ENCODE data around the gene ARL5C. TPM values are rescaled to one million over a fixed set of nuclear protein-coding genes. Genes with fewer than 3 reads are reported as not detected.
"Not testable (repeated sequence)": the region's sequence is repeated elsewhere in the genome, so short reads cannot be mapped to it uniquely, and the experiment has no call there.

Gene ARL5C
- total RNA-seq, 1 donor from 2014 or later: not detected

DNA sequence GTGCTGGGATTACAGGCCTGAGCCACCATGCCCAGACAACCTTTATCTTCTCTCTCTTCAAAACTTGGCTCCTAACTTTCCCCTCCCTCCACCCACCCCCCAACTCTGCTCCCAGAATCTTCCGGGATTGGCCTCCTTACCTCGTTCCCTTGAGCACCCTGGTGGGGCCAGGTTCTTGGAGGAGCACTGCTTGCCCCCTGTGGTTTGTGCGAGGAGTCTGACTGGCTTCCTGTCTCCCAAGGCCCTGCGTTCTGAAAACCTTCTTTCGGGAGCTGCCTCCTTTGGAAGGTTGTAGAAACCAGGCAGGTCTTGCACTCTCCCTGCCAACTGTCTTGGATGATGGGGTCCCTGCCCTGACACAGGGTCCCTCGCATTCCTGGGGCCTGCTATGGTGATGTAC, 34.3 kb downstream of the ARL5C start:
- intact Hi-C loops (cut with micrococcal nuclease): no loop called here
- no peak overlapping the region for H3K27ac Mint-ChIP-seq
- no peak for ATAC-seq (ENCODE audit: low read depth)
- peaks cover 6% of the 10 kb centered on the region for H3K27me3 Mint-ChIP-seq
- H3K4me1 Mint-ChIP-seq: no peaks in the 10 kb centered on the region
- CTCF ChIA-PET: no interaction called here
- H3K9me3 Mint-ChIP-seq: no peaks in the 10 kb centered on the region
- H3K4me3 Mint-ChIP-seq: no peak overlapping the region
- H3K36me3 Mint-ChIP-seq (ENCODE audit: low read depth): no peaks in the 10 kb centered on the region
- TF ChIP-seq CTCF (IDR thresholded peaks at IDR 0.05): no peak
- POLR2A ChIA-PET: no interaction called here
- DNase-seq: no peak

DNA sequence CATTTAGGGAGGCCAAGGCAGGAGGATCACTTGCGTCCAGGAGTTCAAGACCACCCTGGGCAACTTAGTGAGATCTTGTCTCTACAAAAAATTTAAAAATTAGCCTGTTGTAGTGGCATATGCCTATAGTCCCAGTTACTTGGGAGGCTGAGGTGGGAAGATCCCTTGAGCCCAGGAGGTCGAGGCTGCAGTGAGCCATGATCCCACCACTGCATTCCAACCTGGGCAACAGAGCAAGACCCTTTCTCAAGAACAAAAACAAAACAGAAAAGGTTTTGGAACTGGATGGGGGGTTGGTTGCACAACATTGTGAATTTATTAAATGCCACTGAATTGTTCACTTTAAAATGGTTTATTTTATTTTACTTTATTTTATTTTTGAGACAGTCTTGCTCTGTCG, 35.8 kb downstream of the ARL5C start:
- peaks cover 6% of the 10 kb centered on the region for H3K27me3 Mint-ChIP-seq
- H3K4me1 Mint-ChIP-seq: no peaks in the 10 kb centered on the region
- H3K9me3 Mint-ChIP-seq: no peaks in the 10 kb centered on the region
- intact Hi-C loops (cut with micrococcal nuclease): no loop called here
- ChIA-PET CTCF (no interaction called here), POLR2A (no interaction called here)
- no peak for ATAC-seq (ENCODE audit: low read depth)
- no peaks in the 10 kb centered on the region for H3K36me3 Mint-ChIP-seq (ENCODE audit: low read depth)
- DNase-seq: no peak
- no peak overlapping the region for H3K27ac Mint-ChIP-seq
- no peak overlapping the region for H3K4me3 Mint-ChIP-seq
- TF ChIP-seq CTCF (IDR thresholded peaks at IDR 0.05): no peak

DNA sequence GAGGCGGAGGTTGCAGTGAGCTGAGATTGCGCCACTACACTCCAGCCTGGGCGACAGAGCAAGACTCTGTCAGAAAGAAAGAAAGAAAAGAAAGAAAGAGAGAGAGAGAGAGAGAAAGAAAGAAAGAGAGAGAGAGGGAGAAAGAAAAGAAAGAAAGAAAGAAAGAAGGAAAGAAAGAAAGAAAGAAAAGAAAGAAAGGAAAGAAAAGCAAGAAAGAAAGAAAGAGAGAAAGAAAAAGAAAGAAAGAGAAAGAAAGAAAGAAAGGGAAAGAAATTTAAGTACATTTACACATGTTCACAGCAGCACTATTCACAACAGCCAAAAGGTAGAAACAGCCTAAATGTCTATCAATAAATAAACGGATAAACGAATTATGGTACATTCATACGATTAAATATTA, 36.4 kb downstream of the ARL5C start:
- H3K27me3 Mint-ChIP-seq; intact Hi-C loops (cut with micrococcal nuclease); ATAC-seq (ENCODE audit: low read depth); CTCF ChIA-PET; H3K27ac Mint-ChIP-seq; DNase-seq; H3K4me1 Mint-ChIP-seq; H3K36me3 Mint-ChIP-seq (ENCODE audit: low read depth); H3K4me3 Mint-ChIP-seq; H3K9me3 Mint-ChIP-seq; POLR2A ChIA-PET: not testable (repeated sequence)

- ChIA-PET CTCF (no interaction called here), POLR2A (no interaction called here)
- Mint-ChIP-seq H3K27me3 (no peaks in the 10 kb centered on the region), H3K9me3 (no peaks in the 10 kb centered on the region), H3K36me3 (ENCODE audit: low read depth) (no peaks in the 10 kb centered on the region), H3K4me1 (no peaks in the 10 kb centered on the region), H3K4me3 (no peak overlapping the region), H3K27ac (no peak overlapping the region)
- no peak for DNase-seq
- TF ChIP-seq CTCF (IDR thresholded peaks at IDR 0.05): no peak
- no peak for ATAC-seq (ENCODE audit: low read depth)
- intact Hi-C loops (cut with micrococcal nuclease): no loop called here
Observed at GRCh38 chr17:39126436-39126835, 39.5 kb downstream of the ARL5C start.

DNA sequence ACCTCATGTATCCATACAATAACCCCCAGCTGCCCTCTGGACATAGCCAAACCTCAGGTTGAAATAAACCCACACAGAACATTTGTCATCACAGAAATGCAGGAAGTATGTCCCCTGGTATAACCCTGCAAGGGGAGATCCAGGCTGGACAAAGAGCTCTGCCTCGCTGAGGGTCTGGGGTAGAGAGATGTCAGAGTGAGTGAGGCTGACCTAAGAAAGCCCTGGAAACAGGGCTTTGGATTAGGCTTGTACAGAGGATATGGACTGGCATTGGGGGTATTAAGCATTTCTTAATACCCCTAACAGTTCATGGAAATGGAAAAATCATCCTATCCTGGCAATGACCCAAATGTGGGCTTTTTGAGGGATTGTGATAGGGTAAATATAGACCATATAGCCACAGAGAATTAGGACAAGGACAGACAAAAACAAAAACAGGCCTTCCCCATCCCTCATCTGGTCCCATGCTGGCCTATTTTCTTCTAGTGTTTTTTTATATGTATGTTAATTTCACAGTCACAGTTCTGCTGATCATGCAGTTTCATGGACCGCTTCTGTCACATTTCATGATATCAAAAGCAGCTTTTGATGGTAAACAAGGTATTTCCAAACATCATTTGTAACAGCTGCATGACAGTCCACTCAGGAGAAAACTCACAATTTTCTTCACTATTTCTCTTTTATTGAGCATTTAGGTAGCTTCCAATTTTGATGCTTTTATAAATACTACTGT, 40.7 kb downstream of the ARL5C start:
- no peaks in the 10 kb centered on the region for H3K9me3 Mint-ChIP-seq
- ChIA-PET POLR2A (no interaction called here), CTCF (no interaction called here)
- TF ChIP-seq CTCF (IDR thresholded peaks at IDR 0.05): no peak
- intact Hi-C loops (cut with micrococcal nuclease): no loop called here
- no peak overlapping the region for H3K4me3 Mint-ChIP-seq
- no peaks in the 10 kb centered on the region for H3K27me3 Mint-ChIP-seq
- no peak for ATAC-seq (ENCODE audit: low read depth)
- no peak overlapping the region for H3K27ac Mint-ChIP-seq
- DNase-seq: no peak
- H3K4me1 Mint-ChIP-seq: no peaks in the 10 kb centered on the region
- H3K36me3 Mint-ChIP-seq (ENCODE audit: low read depth): no peaks in the 10 kb centered on the region

DNA sequence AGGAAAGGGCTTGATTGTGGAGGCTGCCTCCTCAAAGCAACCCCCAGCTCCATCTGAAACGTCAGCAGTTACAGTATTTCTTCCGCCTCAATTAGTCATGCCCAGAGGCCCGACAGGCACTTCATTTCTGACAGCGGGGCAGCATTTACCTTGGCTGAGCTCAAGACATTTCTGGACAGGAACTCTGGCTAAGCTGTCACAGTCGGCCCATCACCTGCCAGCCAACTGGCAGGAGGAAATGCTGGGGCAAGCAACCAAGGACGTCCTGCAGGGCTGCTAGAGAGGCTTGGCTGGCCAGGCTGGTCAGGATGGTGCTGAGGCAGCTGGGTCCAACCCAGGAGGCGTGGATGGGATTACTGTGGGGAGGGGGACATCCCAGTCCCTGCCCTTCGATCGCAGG, 42.3 kb downstream of the ARL5C start:
- Mint-ChIP-seq H3K4me3 (no peak overlapping the region), H3K36me3 (ENCODE audit: low read depth) (no peaks in the 10 kb centered on the region), H3K27ac (no peak overlapping the region), H3K9me3 (no peaks in the 10 kb centered on the region), H3K4me1 (peaks cover 13% of the 10 kb centered on the region), H3K27me3 (no peaks in the 10 kb centered on the region)
- TF ChIP-seq CTCF (IDR thresholded peaks at IDR 0.05): no peak
- ATAC-seq (ENCODE audit: low read depth) (no peak), DNase-seq (no peak)
- CTCF ChIA-PET: no interaction called here
- intact Hi-C loops (cut with micrococcal nuclease): no loop called here
- POLR2A ChIA-PET: no interaction called here
